Measurements from ENCODE around the gene TFPT.

TFPT gene

DNA sequence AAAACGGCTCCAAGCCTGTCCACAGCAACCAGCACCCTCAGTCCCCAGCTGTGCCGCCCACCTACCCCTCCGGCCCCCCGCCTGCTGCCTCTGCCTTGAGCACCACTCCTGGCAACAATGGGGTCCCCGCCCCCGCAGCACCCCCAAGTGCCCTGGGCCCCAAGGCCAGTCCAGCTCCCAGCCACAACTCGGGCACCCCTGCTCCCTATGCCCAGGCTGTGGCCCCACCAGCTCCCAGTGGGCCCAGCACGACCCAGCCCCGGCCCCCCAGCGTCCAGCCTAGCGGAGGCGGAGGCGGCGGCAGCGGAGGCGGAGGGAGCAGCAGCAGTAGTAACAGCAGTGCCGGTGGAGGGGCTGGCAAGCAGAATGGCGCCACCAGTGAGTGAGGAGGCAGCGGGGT lies 32.7 kb upstream of the TFPT start:
- no peak for DNase-seq

DNA sequence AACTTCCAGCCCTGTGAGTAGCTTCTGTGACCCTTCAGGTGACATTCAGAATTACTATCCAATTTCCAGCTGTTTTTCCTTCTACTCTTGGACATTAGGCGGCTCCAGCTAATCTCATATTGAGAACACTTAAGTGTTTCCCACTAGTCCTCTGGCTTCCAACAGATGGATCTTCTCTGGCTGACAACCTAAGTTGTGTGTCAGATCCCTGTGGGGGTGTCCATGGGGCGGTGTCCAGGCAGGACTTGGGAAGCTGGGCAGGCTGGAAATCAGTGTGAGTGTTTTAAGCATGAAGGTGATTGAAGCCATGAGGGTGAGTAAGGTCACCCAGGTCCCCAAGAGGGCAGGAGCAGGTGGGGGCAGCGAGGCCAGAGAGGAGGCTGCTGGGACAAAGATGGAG lies 32.2 kb upstream of the TFPT start:
- DNase-seq = no peak

DNA sequence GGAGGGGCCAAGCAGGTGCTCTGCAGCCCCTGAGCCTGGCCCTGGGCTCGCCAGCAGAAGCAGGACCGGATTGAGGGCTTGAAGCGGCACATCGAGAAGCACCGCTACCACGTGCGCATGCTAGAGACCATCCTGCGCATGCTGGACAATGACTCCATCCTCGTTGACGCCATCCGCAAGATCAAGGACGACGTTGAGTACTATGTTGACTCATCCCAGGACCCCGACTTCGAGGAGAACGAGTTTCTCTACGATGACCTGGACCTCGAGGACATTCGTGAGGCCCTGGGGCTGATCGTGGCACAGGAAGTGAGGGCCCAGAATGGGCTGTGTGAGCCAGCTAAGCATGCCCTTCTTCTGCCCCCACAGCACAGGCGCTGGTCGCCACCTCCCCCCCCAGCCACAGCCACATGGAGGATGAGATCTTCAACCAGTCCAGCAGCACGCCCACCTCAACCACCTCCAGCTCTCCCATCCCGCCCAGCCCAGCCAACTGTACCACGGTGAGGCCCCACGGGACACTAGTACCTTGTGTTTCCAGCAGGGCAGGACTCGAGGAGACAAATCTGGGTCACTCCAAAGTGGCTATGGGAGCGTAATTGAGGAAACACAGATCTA lies 30.2 kb upstream of the TFPT start:
- no peak for DNase-seq

DNA sequence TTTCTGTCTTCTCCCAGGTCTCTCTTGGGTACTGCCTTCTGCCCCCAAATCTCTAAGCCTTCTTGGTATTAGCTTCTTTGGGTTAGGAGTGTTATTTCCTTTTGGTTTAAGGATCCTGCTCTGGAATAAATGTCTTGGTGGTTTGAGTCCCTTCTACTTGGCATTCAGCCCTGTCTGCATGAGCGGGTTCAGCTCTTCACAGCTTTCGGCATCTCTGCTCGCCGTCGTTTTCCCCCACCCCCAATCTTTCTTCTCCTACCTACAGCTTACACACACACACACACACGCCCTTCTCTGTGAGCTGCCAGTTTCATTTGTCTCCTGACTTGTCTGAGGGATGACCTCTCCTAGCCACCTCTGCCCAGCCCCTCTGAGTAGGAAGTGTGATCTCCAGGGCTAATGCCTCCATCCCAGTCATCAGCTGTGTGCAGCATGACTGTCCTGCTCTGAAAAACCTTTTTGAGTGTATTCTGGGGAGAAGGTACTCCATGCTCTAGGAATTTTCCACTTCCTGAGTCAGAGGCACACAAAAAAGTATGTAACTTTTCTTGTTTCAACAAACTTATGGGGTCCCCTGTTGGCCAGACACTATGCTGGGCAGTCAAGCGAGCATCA lies 26.8 kb upstream of the TFPT start:
- DNase-seq = no peak

DNA sequence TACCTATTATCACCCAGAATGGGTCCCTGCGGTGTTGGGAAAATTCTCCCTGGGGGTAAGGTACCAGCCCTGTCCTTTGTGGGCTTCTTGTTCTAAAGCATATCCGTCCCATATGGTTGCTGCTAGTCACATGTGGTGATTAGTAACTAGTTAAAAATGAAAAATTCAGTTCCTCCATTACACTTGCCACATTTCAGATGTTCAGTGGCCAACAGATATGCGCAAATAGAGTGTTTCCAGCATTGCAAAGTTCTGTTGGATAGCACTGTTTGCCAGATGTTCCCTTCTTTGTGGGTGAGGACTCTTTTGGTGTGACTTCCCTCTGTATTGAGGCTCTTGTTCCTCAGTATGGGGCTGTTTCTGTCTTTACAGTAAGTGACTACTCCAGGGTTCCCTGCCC lies 25.9 kb upstream of the TFPT start:
- DNase-seq = no peak

DNA sequence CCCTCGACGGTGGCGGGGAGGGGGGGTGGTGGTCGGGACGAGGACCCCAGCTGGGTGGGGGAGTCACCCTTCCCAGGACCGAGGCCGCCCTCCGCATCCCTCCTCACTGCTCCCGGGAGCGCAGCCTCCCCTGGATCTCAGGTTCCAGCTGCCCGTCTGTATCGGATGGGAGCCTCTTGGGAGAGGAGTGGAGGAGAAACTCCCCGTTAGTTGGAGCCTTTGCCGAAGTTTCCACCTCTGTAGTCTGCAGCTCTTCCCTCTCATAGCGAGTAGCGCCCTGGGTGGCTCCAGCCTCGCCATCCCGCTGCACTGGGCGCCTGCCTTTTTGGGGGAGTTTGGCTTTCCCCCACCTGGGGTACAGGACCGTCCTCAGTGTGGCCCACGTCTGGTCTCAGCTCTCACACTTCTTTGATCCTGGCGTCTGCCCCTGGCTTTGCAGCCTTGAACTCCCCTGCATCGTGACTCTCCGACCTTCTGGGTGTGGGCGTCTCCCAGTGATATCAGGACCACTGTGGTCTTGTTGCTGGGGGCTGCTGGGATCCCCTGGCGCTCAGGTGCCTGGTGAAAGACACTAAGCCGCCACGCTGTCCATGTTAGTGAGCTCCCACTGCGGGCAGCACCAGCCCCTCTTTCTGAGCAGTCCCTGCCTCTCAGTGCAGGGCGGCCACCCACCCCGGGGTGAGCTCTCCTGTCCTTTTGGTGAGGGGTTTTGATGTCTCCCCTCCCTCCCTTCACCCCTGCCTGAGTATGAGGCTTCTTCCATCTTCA lies 23.2 kb upstream of the TFPT start:
- no peak for DNase-seq

DNA sequence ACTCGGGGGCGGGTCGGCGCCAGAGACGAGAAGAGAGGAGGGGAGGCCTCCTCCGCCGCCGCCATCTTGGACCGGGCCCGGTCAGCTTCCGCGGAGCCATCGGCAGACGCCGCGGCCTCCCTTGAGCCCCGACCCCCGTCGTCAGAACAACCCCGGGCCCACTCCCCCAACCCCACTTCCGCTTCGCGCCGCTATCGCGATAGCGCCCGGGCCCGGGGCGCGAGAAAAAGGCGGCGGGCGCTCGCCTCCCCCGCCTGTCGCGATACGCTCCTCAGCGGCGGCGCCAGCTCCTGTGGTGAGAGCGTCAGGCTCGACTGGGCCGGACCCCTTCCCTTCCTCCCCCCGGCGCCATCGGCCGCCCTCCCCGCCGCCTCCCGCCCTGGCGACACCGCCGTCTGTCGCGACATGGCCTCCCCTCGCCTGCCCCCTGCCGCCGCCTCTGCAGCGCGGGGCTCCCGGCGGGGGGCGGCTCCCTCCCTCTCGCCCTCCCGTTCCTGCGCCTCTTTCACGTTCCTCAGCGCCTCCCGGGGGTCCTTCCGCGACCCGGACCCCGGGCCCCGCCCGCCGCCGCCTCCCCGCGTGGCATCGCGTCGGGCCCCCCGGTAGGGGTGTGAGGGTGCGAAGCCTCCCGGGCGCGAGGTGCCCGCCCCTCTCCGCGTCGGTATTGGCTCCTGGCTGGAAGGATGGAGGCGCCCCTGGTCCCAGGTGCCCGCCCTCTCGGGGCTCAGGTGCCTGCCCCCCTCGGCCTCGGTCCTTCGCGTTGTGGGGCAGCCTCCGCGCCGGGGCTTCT lies 22.4 kb upstream of the TFPT start, which contains the start of gene CNOT3:
Gene CNOT3, plus strand, starts transcription at position 64 of the 790 bp plus-strand sequence. CDS start 5,217 bp downstream, outside the sequence.
- no peak for DNase-seq

DNA sequence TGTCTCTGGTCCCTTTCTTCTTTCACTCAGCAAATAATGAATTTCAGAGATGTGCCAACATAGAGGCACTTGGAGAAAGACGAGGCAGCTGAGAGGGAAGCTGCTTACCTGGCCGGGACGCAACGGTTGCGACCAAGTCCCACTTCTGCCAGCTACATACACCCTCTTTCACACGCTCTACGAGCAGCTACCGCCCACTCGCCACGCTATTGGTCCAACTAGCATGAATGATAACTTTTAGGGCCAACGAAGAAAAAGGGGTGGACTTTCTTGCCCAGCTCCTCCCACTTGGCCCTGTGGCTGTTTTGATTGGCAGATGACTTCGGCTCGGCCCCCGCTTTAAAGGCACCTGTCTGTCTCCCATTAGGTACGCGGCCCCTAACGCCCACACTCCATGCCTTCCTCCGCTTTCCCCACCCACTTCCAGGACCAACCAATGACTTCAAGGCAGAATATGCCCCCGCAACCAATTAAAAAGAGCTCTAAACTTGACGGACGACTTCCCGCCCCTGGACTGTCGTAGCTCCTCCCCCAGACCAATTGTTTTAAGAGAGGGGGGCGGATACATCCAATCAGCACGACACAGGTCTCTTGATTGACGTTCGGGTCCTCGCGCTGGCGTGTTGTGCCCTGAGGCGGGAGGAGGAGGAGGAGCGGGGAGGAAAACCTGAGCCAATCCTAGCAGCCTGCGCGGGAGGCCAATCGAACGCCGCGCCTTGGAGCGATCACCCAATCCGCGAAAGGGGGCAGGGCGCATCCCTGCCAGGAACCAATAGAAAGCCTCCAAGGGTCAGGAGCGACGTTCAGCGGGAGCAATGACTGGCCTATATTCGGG lies 21.6 kb upstream of the TFPT start:
- peak; percentile 100 for DNase-seq

DNA sequence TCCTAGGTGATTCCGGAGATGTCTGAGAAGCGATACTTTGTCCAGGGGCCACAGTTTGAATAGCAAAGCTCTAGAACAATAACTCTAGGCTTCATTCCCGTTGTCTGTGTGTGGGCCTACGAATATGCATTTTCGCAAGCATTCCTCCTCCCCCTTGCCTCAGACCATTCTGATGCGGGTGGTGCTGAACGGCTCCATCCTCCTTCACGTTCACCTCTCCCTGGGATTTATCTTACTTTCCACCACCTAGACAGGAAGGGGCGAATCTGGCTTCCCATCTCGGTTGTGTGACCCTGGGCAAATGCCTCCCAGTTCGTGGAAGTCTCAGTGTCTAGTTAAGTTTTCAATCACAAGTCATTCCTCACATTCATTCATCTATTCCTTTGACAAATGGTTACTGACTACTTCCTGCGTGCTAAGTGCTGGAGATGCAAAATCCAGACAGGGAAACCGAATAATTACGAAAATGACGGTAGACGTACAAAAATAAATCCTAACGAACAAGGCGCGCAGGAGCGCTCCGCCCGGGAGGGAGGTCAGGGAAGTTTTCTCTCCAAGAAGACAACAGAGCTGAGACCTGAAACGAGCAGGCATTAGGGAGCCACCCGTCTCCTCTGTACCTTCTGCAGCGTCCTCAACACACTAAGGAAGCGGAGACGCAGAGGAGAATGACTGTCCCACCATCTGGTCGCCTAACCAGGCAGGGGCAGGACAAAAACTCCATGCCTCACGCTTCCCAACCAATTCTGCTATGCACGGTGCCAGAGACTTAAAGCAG lies 20.8 kb upstream of the TFPT start:
- no peak for DNase-seq

DNA sequence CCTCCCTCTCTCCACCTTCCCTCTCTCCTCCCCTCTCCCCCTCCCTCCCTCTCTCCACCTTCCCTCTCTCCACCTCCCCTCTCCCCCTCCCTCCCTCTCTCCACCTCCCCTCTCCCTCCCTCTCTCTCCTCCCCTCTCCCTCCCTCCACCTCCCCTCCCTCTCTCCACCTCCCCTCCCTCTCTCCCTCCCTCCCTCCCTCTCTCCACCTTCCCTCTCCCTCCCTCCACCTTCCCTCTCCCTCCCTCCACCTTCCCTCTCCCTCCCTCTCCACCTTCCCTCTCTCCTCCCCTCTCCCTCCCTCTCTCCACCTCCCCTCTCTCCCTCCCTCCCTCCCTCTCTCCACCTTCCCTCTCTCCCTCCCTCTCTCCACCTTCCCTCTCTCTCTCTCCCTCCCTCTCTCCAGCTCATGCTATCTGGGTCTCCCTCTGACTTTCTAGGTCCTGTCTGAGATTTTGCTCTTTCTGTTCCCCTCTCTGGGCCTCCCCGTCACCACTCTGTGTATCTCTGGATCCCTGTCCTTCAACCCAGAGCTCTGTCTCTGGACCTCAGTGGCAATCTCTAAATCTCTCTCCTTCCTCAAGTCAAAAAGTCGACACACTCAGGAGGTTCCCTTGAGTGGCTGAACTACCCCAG lies 18.6 kb upstream of the TFPT start:
- no peak for DNase-seq

DNA sequence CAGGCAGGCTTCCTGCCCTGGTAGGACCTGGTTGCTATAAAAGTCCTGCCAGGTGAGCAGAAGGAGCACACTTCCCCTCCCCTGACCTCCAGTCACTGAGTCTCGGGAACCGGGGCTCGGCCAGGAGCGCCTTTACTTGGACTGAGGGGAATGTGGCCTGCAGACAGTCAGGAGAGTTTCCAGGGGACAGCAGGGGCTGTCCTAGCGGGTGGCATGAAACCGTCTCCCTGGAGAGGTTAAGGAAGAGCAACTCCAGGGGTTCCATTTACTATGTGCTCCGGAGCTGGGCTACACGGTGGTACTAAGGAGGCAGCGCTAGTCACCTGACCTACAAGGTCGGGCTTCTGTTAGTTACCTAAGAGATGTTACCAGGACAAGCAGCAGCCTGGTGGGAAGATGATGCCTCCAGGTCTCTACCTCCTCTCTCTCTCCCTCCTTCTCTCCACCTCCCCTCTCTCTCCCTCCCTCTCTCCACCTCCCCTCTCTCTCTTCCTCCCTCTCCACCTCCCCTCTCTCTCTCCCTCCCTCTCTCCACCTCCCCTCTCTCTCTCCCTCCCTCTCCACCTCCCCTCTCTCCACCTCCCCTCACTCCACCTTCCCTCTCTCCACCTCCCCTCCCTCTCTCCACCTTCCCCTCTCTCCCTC lies 18.0 kb upstream of the TFPT start:
- DNase-seq = no peak

DNA sequence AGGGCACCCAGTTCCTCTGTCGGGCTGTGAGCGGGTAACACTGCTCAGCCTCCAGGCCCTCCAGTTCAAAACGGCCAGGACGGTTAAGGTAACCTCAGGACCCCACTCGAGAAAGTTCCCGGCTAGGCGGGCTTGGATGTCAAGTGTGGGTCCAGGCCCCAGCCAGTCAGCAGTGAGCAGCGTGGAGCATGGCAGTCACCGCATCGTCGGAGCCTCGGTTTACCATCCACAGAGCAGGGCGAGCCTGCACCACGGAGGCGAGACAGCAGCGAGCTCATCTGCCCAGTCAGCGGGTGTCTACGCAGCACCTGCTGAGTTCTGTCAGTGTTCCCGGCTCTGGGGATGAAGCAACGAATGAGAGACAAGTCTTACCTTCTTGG lies 14.2 kb upstream of the TFPT start:
- no peak for DNase-seq

DNA sequence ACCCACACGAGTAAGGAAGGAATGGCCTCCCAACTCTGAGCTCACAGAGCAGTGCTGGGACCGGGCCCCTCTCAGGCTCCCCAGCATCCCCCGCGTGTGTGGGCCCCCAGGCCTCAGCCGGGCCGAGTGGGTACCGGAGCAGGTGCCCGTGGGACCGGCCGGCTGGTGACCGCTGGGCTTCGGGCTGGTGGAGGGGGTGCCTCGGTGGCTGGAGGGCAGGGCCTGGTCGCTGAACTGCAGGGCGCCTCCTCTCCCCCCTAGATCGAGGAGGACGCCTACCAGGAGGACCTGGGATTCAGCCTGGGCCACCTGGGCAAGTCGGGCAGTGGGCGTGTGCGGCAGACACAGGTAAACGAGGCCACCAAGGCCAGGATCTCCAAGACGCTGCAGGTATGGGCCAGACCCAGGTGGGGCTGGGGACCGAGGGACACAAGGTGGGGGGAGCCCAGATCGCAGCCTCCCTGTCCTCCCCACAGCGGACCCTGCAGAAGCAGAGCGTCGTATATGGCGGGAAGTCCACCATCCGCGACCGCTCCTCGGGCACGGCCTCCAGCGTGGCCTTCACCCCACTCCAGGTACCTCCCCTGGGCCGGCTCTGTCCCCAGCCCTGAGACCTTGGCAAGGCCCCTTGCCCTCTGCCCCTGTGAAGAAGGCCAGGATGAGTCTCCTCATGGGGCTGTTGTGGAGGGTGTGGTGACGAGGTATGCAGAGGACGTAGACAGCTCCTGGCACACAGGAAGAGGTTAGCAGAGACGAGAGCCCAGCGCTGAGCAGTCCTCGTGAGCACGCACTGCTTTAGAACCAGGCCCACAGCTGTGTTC lies 13.5 kb upstream of the TFPT start:
- no peak for DNase-seq

DNA sequence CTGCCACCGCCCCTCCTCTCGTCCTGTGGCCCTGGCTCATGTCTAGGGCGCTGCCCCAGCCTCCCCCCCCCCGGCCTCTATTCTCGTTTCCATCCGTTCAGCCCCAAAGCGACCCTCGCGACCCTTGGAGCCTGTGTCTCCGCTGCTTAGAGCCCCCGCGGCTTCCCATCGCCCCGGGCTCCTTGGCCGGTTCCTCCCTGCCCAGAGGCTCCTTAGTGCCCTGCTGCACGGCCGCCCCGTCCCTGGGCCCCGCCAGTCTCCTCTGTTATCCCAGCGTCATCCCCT lies 12.9 kb upstream of the TFPT start:
- no peak for DNase-seq

DNA sequence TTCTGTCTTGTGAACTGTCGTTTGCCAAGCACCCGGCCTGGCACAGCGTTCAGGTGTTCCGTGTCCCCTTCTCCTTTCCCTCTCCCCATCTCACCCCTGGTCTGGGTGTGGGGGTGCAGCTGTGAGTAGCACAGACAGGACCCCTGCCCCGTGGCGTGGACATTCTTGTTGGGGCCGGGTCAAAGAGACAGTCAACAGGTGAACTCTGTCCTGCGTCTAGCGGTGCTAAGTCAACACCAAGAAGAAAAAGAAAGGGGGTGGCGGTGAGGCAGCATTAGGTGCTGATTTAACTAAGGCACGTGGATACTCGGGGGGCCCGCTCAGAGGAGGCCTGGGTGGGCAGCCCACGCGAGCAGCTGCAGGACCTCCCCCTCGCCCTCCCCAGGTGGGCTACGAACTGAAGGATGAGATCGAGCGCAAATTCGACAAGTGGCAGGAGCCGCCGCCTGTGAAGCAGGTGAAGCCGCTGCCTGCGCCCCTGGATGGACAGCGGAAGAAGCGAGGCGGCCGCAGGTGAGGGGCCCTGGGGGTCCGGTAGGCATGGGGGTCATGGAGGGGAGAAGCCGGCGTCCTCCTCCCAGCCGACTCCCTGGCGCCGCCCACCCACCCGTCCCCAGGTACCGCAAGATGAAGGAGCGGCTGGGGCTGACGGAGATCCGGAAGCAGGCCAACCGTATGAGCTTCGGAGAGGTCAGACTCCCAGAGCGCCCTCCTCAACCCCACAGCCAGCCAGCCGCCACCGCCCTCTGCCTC lies 12.4 kb upstream of the TFPT start:
- no peak for DNase-seq

DNA sequence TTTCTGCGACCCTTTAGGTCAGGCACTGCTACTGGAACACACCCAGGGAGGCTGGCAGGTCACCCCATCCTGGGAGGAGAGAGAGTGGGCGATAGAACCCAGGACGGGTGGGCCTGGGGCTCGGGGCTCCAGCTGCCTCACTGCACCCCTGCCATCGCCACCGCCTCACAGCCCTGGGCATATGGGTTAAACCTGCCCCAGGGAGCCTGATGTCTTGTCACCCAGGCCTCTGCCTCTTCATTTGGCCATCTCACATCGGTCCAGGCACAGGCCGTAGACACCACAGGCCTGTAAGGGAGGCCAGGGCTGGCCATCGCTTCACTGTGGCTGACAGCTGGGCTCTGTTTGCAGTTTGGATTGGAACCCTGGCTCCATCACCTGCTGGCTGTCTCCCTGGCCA lies 10.3 kb upstream of the TFPT start:
- DNase-seq = no peak

DNA sequence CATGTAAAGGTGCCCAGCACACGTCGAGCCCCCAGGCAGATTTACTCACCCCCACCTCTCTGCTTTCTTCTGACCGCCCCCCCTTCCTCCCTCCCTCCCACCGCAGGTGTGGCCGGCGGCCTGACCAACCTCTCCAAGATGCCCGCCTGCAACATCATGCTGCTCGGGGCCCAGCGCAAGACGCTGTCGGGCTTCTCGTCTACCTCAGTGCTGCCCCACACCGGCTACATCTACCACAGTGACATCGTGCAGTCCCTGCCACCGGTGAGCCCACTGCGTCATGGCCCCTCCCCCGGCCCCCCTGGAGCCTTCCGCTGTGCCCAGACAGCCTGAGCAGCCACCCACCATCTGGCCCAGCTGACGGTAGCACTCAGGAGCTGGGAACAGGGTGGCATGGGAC lies 8.9 kb upstream of the TFPT start:
- no peak for DNase-seq

DNA sequence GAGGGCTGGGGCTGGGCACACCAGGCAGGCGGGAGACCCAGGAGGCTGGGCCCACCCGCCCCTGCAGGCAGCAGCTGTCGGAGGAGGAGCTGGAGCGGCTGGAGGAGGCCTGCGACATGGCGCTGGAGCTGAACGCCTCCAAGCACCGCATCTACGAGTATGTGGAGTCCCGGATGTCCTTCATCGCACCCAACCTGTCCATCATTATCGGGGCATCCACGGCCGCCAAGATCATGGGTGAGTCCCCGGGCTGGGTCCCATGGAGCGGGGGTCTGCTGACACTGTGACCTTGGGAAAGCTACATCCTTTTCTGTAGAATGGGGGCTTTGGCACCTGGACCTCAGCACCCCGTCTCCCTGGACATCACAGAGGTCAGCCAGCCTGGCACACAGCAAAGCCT lies 8.2 kb upstream of the TFPT start:
- no peak for DNase-seq

DNA sequence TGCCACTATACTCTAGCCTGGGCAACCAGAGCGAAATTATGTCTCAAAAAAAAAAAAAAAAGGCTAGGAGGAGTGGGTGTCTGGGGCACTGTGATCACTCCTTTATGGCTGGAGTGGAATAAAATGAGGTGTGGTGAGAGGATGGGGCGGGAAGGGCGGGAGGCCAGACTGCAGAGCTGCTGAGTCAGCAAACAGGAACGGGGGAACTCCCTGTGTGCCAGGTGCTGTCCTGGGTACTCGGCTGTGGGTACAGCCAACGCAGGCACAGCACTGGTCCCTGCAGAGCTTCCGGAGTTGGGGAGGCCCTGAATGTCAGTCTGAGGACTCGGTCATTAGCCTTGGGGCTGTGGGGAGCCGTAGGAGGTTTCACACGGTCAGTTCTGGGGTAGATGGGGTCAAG lies 5.8 kb upstream of the TFPT start:
- no peak for DNase-seq

All from NCI-H226 (cell line).